K562 (cell line): ENCODE measurements around the gene ARHGEF38.

Experiments used
- FOXA3 ChIP-seq, 2 experiments: fragments of 450-650 bp in 1 of 2; sonication (generic) in 1 of 2; formaldehyde crosslinking; IDR thresholded peaks in 1 of 2; conservative IDR thresholded peaks in 1 of 2; 2 replicates each; pipeline versions ENCODE4 v1.4.0 to v1.8.0; 2020 to 2022; ENCODE audit warnings: mild to moderate bottlenecking in 2 of 2, missing genetic modification reagents in 1 of 2
- MAFK ChIP-seq: IDR thresholded peaks from 2 replicates; pipeline ENCODE4 v1.6.1; 2011; ENCODE audit warnings: low read length, improper control_type of control experiment
- NR2F6 ChIP-seq: fragments of 450-650 bp; formaldehyde crosslinking; IDR thresholded peaks from 2 replicates; pipeline ENCODE4 v1.4.0; 2020; ENCODE audit warnings: mild to moderate bottlenecking
- POLR2A ChIP-seq: fragments of 450-650 bp; conservative IDR thresholded peaks from 2 replicates; pipeline ENCODE4 v1.6.1; 2016
- RCOR1 ChIP-seq, 2 experiments: IDR thresholded peaks; 2 replicates each; pipeline ENCODE4 v1.6.1; 2012; ENCODE audit warnings: low read depth in 2 of 2, low read length in 2 of 2, borderline replicate concordance in 1 of 2, improper control_type of control experiment in 1 of 2
- RNF2 ChIP-seq: sonication (generic); IDR thresholded peaks from 2 replicates; pipeline ENCODE4 v1.6.1; 2016
- ZBTB7A ChIP-seq: IDR thresholded peaks from 2 replicates; pipeline ENCODE4 v1.6.1; 2011; ENCODE audit warnings: low read depth, mild to moderate bottlenecking, low read length, moderate library complexity, borderline replicate concordance; ENCODE audit not compliant: control insufficient read depth
- ZFP36 ChIP-seq: fragments of 150-350 bp; IDR thresholded peaks from 2 replicates; pipeline ENCODE4 v1.6.1; 2018; ENCODE audit warnings: low read length, low read depth; ENCODE audit not compliant: partially characterized antibody
- ZNF57 ChIP-seq: fragments of 450-650 bp; formaldehyde crosslinking; IDR thresholded peaks from 2 replicates; pipeline ENCODE4 v1.4.0; 2020; ENCODE audit warnings: mild to moderate bottlenecking, moderate library complexity
- TF ChIP-seq, protein P1 (sequence below): fragments of 250-450 bp; sonication (Bioruptor Pico); IDR thresholded peaks from 2 replicates; pipeline ENCODE4 v1.5.0; 2021
- TF ChIP-seq, protein P2 (sequence below): fragments of 450-650 bp; IDR thresholded peaks from 2 replicates; pipeline ENCODE4 v1.6.1; 2018; ENCODE audit warnings: mild to moderate bottlenecking, low read depth; ENCODE audit not compliant: partially characterized antibody
- TF ChIP-seq, protein P3 (sequence below): fragments of 250-450 bp; sonication (Bioruptor Pico); IDR thresholded peaks from 2 replicates; pipeline ENCODE4 v1.9.0; 2021; ENCODE audit warnings: mild to moderate bottlenecking

DNA sequence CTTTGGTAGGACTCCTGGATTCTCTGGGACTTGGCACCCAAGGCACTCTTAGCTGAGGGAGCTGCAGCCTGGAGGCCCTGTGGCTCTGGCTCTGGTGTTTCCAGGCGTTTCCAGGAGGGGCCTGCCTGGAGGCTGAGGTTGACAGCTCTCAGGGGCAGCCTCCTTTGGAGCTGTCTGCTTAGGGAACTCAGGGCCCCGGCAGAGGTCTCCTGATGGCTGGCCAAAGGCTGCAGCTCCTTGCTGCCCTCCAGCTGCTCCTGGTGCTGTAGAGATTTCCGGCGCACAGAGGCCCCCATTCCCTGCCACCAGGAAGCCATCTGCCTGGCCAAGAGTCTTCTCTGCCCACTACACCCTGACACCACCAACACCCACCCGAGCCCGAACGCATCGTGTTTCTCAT, 25.3 kb upstream of the ARHGEF38 start:
- TF ChIP-seq, protein P1, sequence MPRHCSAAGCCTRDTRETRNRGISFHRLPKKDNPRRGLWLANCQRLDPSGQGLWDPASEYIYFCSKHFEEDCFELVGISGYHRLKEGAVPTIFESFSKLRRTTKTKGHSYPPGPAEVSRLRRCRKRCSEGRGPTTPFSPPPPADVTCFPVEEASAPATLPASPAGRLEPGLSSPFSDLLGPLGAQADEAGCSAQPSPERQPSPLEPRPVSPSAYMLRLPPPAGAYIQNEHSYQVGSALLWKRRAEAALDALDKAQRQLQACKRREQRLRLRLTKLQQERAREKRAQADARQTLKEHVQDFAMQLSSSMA (CRISPR knock-in tag) = no peak
- TF ChIP-seq NR2F6 (CRISPR knock-in tag) (no peak), ZBTB7A (no peak), POLR2A (no peak), MAFK (no peak), RCOR1 (IDR thresholded peaks at IDR 0.05; ENCODE audit: borderline replicate concordance in 1 of 2, low read depth in 2 of 2, low read length in 2 of 2) (no peak), FOXA3 (CRISPR knock-in tag; conservative IDR thresholded peaks at IDR 0.05 in 1 of 2, IDR thresholded peaks at IDR 0.05 in 1 of 2) (no peak), ZFP36 (no peak), RNF2 (no peak), ZNF57 (CRISPR knock-in tag) (no peak)
- TF ChIP-seq, protein P2, sequence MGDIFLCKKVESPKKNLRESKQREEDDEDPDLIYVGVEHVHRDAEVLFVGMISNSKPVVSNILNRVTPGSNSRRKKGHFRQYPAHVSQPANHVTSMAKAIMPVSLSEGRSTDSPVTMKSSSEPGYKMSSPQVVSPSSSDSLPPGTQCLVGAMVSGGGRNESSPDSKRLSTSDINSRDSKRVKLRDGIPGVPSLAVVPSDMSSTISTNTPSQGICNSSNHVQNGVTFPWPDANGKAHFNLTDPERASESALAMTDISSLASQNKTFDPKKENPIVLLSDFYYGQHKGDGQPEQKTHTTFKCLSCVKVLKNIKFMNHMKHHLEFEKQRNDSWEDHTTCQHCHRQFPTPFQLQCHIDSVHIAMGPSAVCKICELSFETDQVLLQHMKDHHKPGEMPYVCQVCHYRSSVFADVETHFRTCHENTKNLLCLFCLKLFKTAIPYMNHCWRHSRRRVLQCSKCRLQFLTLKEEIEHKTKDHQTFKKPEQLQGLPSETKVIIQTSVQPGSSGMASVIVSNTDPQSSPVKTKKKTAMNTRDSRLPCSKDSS = no peak
- TF ChIP-seq, protein P3, sequence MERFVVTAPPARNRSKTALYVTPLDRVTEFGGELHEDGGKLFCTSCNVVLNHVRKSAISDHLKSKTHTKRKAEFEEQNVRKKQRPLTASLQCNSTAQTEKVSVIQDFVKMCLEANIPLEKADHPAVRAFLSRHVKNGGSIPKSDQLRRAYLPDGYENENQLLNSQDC (CRISPR knock-in tag) = no peak
